GM19324 (cell line): ENCODE measurements around the gene RFX1.
"Not testable (repeated sequence)": the region's sequence is repeated elsewhere in the genome, so short reads cannot be mapped to it uniquely, and the experiment has no call there.

Experiments
- ATAC-seq: cut with Tn5 transposase; IDR thresholded peaks from one replicate; pipeline ENCODE4 v1.9.1; 2021; ENCODE audit warnings: mild to moderate bottlenecking, moderate library complexity; ENCODE audit not compliant: unreplicated experiment, low FRiP score

Gene RFX1

DNA sequence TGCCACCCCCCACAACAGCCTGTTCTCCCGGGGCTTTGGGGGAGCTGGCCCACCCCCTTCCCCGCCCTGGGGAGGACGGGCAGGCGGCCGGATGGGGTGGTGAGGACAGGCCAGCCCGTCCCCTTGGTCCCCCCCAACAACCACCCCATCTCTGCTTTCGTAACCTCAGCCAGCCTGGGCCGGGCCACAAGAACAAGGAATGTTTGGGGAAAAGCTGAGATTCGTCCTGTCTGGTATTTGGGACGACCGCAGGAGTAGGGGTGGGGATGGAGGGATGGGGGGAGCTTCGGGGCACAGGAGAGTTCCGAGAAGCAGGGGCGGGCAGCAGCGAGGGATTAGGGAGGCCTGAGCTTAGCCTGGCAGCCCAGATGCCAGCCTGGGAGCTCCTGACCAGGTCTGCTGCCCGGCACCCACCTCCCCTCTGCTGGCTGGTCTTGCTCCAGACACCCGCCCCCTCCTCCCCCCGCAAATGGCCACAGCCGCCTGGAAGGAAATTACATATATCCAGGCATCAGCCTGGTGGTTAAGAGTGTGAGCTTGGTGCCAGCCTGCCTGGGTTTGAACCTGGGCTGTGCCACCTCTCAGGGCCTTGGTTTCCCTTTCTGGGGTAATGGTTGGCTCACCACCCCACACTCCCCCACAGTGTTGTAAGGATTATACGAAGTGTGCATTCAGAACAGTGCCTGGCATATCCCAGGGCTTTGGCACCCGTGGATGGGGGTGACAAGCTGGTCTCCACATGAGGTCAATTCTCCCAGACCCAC, 67.6 kb downstream of the RFX1 start, which contains the start of gene PODNL1:
Gene PODNL1, minus strand, starts transcription at position 117 of the 764 bp plus-strand sequence. CDS start 236 bp downstream, outside the sequence.
- no peak for ATAC-seq

DNA sequence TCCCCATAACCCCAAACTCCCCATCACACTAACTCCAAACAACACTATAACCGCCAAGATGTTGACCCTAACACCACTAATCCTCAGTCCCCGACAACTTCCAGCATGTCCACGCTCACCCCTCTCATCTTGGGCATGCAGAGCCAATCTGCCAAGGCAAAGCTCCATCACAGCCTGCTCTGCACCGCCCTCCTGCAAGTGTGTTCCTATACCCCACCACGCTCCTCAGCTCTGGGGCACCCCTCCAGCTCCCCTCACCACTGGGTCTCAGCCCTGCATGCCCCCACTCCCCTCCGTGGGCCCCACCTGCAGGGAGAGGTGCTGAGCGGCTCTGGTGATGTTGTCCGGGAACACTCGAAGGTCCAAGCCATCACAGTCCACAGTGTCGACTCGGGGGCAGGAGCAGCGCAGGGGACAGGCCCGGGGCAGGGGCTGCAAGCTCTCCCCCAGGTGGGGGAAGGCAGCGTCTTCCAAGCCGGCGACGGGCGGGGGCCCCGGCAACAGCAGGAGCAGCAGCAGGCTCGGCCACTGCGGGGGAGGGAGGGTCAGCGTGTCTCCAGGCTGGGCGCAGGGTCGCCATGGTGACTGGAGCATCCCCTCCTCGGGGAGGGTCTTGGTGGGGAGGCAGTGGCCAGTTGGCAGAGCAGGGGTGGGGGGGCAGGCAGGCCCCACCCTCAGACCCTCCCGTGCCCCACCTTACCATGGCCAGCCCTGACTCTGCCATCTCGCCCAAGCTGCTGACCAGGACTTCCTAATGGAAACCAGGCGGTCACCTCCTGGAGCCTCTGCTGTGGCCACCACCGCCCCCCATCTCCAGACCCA, 68.4 kb downstream of the RFX1 start:
- ATAC-seq: no peak

DNA sequence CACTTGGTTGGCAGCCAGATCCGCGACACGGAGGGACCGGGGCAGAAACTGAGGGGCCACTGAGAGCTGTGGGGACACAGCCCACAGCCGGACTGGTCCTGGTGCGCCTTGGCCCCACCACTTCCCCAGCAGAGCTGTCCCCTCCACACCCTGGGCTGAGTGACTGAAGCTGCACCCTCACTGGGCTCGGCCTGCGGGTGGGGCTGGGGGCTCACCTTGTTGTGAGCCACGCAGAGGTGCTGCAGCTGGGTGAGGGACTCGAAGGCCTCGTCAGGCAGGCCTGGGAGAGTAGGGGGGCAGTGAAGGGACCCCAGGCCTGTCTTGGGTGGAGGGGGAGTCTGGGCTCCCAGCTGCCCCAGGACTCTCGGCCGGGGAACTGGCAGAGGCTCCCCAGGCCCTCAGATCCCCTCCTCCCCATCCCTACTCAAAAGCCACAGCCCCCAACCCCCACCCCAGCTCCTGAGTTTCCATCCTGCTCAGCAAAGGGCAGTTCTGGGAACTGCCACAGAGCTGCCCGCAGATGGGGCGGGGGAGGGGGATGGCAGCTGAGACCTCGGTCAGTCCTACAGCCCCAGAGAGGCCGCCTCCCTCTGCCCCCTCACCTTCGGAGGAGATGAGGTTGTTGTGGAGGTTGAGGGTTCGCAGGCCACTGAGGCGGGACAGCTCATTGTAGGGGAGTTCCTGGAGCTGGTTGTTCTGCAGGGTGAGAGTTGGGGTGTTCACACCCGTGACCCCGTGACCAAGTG, 70.2 kb downstream of the RFX1 start:
- ATAC-seq: no peak

DNA sequence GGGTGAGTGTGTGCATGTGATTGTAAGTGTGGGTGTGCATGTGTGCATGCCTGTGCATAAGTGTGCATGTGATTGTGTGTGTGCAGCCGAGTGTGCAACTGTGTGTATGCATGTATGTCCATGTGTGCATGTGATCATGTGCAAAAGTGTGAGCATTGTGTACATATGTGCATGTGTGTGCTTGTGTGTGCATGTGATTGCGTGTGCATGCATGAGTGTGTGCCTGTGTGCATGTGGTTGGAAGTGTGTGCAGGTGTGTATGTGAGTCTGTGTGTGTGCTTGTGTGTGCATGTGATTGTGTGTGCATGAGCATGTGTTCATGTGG, 71.4 kb downstream of the RFX1 start:
- no peak for ATAC-seq

DNA sequence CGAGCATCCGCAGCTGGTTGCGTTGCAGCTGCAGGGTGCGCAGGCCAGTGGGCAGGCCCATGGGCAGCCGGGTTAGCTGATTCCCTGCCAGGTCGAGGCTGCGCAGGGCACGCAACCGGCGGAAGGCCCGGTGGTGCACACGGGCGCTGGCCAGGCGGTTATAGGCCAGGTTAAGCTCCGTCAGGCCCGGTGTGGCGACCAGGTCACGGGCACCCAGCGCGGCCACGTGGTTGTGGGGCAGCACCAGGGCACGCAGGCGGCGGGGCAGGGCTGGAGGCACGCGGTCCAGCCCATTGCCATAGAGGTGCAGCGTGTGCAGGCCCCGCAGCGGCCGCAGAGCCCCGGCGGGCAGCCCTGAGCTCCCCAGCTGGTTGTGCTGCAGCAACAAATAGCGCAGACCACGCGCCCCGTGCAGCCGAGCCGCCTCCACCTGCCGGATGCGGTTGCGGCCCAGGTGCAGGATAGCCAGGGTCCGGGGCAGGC, 73.2 kb downstream of the RFX1 start:
- ATAC-seq: no peak

DNA sequence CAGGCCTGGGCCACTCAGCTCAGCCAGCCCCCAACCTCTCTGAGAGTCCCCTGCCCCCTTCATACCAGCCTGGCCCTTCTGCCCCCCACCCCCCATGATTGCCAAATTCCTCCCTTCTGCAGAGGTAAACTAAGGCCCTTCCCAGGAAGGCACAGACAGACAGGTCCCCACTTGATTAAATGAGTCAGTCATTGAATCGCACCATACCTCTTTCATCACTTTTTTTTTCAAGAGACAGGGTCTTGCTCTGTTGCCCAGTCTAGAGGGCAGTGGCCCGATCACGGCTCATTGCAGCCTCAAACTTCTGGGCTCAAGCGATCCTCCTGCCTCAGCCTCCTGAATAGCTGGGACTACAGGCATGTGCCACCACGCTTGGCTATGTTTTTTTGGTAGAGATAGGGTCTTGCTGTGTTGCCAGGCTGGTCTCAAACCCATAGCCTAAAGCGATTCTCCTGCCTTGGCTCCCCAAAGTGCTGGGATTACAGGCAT, 73.9 kb downstream of the RFX1 start:
- no peak for ATAC-seq

DNA sequence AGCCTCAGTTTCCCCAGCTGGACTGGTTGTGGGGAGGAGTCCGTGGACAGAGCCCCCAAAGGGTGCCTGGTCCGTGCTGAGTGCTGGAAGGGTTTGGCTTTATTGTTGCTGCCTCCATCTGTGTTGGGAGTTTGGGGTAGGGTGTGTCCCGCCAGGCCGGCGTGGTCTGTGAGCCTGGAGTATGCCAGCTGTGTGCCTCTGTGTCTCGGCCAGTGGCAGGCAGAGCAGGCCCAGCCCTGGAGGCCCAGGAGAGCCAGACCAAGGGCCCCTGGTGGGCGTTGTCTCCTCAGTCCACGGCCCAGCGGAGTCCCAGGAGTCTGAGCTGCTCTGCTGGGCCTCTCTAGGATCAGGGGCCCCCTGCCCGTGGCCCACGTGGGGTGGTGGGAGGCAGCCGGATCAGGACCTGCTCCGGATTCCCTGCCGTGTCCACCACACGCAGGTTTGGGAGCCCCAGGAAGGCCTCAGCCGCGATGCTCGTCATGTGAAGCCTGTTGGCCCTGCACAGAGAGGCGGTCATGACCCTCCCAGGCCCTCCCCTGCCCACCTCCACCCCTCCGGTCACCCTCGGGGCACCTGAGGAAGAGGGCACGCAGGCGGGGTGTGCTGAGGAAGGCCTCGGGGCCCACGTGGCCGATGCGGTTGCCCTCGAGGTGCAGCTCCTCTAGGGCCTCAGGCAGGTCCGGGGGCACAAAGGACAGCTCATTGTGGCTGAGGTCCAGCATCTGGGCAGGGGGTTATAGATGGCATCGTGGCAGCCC, 74.5 kb downstream of the RFX1 start:
- ATAC-seq: no peak

DNA sequence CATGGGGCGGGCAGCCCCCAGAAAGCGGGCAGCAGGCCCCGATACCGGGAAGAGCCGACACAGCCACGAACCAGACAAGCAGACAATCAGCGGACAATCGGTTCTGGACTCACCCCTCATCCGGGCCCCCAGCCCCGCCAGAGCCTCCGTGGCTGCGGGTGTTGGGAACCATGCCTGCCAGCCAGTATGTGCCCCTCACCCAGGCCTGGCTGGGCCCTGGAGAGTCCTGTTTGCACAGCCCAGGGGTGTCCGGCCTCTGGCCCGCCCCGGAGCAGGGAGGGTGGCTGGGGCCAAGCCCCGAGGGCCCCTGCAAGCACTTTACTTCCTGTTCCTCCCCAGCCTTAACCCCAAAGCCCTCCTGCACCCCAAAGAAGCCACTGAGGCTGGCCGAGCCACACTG, 75.7 kb downstream of the RFX1 start:
- no peak for ATAC-seq

DNA sequence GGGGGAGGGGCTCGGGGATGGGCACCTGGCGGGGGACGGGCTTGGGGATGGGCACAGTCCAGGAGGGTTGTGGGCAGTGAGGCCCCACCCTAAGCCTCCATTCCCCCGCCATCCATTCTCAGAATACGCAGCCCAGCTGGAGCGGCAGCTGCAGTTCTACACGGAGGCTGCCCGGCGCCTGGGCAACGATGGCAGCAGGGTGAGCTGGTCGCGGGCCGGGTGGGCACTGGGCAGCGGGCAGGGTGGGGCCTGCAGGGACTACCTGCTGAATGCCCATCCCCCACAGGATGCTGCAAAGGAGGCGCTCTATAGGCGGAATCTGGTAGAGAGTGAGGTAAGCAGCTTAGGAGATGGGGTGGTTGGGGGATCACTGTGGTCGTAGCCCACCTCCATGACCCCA, 76.2 kb downstream of the RFX1 start:
- no peak for ATAC-seq

DNA sequence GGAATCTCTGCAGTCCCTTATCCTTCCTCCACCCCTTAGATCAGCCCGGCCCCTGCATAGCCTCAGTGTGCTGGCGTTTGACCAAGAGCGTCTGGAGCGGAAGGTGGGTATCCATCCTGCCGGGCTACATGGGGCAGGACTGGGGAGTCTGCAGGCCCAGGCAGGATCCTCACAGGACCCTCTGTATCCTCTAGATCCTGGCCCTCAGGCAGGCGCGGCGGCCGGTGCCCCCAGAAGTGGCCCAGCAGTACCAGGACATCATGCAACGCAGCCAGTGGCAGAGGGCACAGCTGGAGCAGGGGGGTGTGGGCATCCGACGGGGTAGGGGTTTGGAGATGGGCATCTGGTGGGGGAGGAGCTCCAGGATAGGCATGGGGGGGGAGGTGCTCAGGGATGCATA, 76.8 kb downstream of the RFX1 start:
- ATAC-seq: no peak

DNA sequence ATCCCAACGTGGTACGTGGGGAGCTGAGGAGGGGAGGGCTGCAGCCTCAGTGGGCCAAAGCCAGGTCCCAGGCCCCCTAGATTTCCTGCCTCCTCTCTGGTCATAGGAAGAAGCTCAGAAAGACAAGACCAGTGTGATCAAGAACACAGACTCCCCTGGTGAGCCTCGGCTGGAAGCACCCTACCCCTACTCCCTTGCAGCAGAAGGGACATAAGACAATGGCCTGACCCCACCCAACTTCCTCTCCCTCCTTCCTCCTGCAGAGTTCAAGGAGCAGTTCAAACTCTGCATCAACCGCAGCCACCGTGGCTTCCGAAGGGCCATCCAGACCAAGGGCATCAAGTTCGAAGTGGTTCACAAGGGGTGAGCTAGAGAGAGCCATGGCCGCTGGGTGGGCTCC, 79.4 kb downstream of the RFX1 start:
- ATAC-seq: no peak

DNA sequence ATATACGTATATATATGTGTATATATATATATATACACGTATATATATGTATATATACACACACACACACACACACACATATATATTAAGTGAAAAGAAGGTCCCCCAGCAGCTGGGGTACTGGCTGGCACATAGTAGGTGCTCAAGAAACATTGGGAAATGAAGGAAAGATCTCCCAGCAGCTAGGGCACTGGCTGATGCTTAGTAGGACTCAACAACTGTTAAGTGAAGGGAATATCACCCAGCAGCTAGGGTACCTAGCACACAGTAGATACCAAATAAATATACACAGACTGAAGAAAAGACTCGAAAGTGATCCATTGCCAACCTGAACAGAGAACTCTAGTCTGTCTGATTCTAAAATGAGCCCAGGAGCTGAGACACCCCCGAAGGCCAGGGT, 80.1 kb downstream of the RFX1 start:
- no peak for ATAC-seq

DNA sequence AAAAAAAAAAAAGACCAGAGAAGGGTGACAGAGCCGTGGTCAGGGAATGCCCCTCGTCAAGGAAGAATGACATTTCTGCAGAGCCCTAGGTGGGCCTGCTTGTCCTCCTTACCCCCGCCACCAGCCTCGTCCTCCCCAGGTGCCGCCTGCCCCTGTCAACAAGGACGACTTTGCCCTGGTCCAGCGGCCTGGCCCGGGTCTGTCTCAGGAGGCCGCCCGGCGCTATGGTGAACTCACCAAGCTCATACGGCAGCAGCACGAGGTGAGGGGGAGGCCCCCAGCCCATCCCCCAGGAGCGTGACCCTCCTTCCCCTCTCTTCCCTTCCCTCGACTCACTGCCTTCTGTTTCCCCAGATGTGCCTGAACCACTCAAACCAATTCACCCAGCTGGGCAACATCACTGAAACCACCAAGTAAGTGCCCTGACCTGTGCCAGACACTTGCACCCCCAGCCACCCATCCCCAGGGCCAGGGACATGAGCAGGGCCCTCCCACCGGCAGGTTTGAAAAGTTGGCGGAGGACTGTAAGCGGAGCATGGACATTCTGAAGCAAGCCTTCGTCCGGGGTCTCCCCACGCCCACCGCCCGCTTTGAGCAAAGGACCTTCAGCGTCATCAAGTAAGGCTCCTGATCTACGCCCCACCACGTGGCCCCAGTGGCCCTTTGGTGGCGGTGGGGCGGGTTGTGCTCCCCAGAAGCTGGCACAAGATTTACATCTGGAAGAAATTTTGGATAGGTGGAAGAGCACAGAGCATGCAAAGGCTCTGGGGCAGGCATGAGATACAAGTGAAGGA, 82.7 kb downstream of the RFX1 start:
- no peak for ATAC-seq

DNA sequence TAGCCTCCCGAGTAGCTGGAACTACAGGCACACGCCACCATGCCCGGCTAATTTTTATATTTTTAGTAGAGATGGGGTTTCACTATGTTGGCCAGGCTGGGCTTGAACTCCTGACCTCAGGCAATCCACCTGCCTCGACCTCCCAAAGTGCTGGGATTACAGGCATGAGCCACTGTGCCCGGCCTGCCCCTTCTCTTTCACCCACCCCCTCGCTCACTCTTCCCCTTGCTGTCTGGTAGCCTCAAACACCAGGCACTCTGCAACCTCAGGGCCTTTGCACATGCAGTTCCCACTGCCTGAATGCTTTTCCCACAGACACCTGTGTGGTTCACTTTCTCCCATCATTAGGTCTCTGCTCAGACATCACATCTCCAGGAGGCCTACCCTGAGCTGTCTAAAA, 84.0 kb downstream of the RFX1 start:
- ATAC-seq: not testable (repeated sequence)

DNA sequence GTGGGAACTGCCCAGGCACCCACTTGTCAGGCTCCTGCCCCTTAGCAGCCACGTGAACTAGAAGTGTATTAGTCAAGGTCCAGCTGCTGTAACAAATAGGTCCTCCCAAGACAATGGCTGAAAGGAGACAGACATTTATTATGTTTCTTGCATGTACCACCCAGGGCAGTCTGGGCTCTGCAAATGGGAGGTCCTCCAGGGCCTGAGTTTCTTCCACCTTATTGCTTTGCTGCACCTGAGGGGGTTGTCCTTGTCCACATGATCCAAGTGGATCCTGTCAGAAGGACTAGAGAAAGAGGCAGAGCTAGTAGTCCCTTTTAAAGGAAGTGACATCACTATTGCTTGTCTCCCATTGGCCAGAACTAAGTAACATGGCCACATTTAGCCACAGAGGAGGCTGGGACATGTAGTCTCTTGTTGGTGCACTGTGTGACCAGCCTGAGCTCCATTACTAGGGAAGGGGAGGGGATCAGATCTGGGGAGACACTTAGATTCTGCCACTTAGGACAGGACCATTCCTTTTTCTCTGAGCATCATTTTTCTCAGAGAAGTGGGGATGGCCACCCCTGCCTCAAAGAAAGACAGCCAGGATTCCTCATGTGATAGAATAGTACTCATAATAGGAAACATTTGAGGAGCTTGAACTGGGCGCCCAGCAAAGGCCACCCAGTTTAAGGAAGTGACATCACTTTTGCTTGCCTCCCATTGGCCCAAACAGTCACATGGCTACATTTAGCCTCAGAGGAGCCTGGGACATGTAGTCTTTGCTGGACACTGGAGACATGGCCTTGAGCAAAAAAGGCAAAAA, 85.0 kb downstream of the RFX1 start:
- no peak for ATAC-seq

DNA sequence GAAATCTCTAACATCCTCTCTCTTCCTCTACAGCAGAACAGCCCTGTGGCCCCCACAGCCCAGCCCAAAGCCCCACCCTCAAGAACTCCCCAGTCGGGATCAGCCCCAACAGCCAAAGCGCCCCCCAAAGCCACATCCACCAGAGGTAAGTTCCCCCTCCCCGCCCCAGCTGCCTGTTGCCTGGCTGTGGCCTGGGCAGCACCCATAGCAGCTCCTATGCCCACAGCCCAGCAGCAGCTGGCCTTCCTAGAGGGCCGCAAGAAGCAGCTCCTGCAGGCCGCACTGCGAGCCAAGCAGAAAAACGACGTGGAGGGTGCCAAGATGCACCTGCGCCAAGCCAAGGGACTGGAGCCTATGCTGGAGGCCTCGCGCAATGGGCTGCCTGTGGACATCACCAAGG, 85.6 kb downstream of the RFX1 start:
- no peak for ATAC-seq

DNA sequence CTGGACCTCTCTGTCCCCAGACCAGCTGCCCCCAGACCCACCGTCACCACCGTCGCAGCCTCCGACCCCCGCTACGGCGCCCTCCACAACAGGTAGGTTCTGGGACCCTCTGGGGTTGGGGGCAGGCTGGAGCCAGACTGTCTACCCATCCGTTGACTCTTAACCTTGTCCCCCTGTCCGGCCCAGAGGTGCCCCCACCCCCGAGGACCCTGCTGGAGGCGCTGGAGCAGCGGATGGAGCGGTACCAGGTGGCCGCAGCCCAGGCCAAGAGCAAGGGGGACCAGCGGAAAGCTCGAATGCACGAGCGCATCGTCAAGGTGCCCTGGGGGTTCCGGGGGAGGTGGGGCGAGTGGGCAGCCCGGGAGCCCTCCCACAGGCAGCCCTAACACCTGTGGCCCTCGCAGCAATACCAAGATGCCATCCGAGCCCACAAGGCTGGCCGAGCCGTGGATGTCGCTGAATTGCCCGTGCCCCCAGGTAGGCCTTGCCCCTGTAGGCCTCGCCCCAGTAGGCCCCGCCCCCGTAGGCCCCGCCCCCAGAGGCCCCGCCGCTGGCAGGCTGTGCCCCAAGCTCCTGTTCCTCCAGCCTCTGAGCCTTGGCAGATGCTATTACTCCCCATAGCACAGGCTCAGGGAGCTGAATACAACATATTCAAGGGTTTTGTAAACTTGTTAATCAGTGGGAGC, 87.3 kb downstream of the RFX1 start:
- no peak for ATAC-seq

DNA sequence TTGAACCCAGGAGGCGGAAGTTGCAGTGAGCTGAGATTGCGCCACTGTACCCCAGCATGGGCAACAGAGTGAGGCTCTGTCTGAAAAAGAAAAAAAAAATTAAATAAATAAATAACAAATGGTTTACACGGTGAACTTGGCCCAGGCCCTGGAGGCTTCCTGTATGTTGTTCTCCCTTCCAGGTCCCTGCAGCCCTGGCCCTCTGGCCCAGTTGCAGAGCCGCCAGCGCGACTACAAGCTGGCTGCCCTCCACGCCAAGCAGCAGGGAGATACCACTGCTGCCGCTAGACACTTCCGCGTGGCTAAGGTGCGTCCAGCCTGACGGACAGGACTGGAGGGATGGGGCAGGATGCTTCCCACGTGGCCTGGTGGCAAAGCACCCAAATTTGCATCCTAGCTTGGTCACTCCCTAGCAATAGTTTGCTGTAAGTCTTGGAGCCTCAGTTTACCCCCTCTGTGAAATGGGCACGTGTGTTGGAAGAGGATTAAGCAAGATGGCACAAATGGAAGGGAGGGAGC, 88.2 kb downstream of the RFX1 start:
- ATAC-seq: no peak
